Heart left ventricle (tissue), 16 donors: ENCODE measurements around the gene TGM1. TPM values are rescaled to one million over a fixed set of nuclear protein-coding genes. Genes with fewer than 3 reads are reported as not detected.

ENCODE experiments used
- ATAC-seq, 4 donors: fragments of 200-7000 bp; cut with Tn5 transposase; one replicate each; pipeline ENCODE4 v1.9.1; 2020 to 2022; ENCODE audit warnings: moderate library complexity in 4 of 4, mild to moderate bottlenecking in 3 of 4, moderate number of reproducible peaks in 1 of 4
- DNase-seq, 5 donors: peaks; one replicate each; pipeline ENCODE4 v3.0.0-alpha.2; 2020
- H3K27ac ChIP-seq, 12 donors: fragments of 200-600 bp; sonication (generic) in 4 of 12; one replicate each; pipeline versions ENCODE4 v1.5.0 to v1.8.0; 2016 to 2022; ENCODE audit warnings: mild to moderate bottlenecking in 2 of 12
- H3K27me3 ChIP-seq, 9 donors: fragments of 200-600 bp; sonication (generic) in 2 of 9; one replicate each; pipeline versions ENCODE4 v1.5.1 to v1.8.0; 2016 to 2022; ENCODE audit warnings: mild to moderate bottlenecking in 3 of 9
- H3K36me3 ChIP-seq, 9 donors: fragments of 200-600 bp; sonication (generic) in 2 of 9; one replicate each; pipeline versions ENCODE4 v1.5.0 to v1.8.0; 2018 to 2022; ENCODE audit warnings: mild to moderate bottlenecking in 2 of 9
- H3K4me1 ChIP-seq, 12 donors: fragments of 200-600 bp; sonication (generic) in 4 of 12; one replicate each; pipeline versions ENCODE4 v1.5.0 to v1.8.0; 2016 to 2022; ENCODE audit warnings: mild to moderate bottlenecking in 3 of 12
- H3K4me3 ChIP-seq, 12 donors: fragments of 200-600 bp; sonication (generic) in 4 of 12; one replicate each; pipeline versions ENCODE4 v1.5.0 to v1.8.0; 2017 to 2022; ENCODE audit warnings: mild to moderate bottlenecking in 9 of 12, moderate library complexity in 4 of 12
- H3K9me3 ChIP-seq, 12 donors: fragments of 200-600 bp; sonication (generic) in 4 of 12; one replicate each; pipeline versions ENCODE4 v1.5.0 to v1.8.0; 2016 to 2022; ENCODE audit warnings: mild to moderate bottlenecking in 1 of 12
- POLR2A ChIP-seq, 2 donors: fragments of 450-650 bp; IDR thresholded peaks; one replicate each; pipeline ENCODE4 v1.6.1; 2017; ENCODE audit warnings: antibody characterized with exemption in 2 of 2, mild to moderate bottlenecking in 2 of 2, moderate library complexity in 2 of 2
- WGBS, 4 donors: extraction: QIAGEN DNeasy Blood & Tissue Kit in 2 of 4; methylation state at CpG; one replicate each; pipeline versions ENCODE4 v1.1.5 to v1.1.7; 2013 to 2018; 5-methylcytosine and 5-hydroxymethylcytosine counted together
- intact Hi-C, 10 donors: fragments of 100-400 bp; cut with DNase I; formaldehyde crosslinking; loops; one replicate each; pipeline versions ENCODE4 v1.11.1 to v1.14.2; 2022
- polyA plus RNA-seq, 2 donors: library from polyadenylated mRNA; stranded (reverse); fragments of 200-250 nt; gene quantifications; one replicate each; pipeline ENCODE4 v1.2.3, GENCODE V29; 2013
- total RNA-seq, 9 donors: library from RNA; depleted of rRNA in 2 of 9; stranded (reverse); fragments of >200 nt in 2 of 9; fragmentation: NEBNext Ultra II Directional in 3 of 9; extraction: Animal tissue kit (Norgen Biotek cat#: 25700) in 3 of 9; gene quantifications; one replicate each; pipeline versions ENCODE4 v1.1.0 to v1.2.4, GENCODE V29; 2016 to 2023
- TF ChIP-seq, protein P1 (sequence below), 12 donors: fragments of 200-600 bp; sonication (generic) in 4 of 12; IDR thresholded peaks; one replicate each; pipeline versions ENCODE4 v1.5.0 to v1.8.0; 2018 to 2022; ENCODE audit warnings: antibody characterized with exemption in 12 of 12, mild to moderate bottlenecking in 5 of 12
- donor health status: ischemic (EF 13 %, LVEDD 7.1; RV severe dilation, severe dysfunction).
- donor health status: healthy with polysubstance abuse.
- donor health status: DM: no; HTN: yes; CAD: no.
- donor health status: DM: no; HTN: no; CAD: no.
- donor health status: ischemic (EF 25% LVEDD 6.9; RV normal size, moderate dysfunction).
- donor health status: ischemic (EF 25% LVEDD 5.7; RV mildly dilated, moderate dysfunction).
- donor health status: healthy.
- donor health status: DM: yes; HTN: yes; CAD: no.
- donor health status: ischemic (EF 35%, LVEDD 5.7; RV mildly dilated, moderate dysfunction).
- donor health status: nonischemic (EF 11% LVEDD 7.7; RV severe dilation, severe dysfunction).
- donor health status: DM: yes; HTN: yes; CAD: no.
- donor health status: PGD.
- donor health status: ischemic (EF 29% LVEDD 5.4; RV normal size, mild dysfunction).
- donor health status: nonischemic (EF 23%, LVEDD 6.1; RV moderate dilation, normal function).

Gene TGM1
- total and polyA plus RNA-seq, 11 donors, result 0.52 to 38.9 (median 0.98) TPM; not detected in 3

- Histone ChIP-seq H3K36me3 (peaks cover 0 to 56% (median 53%) of the 10 kb centered on the region in 9 donors), H3K4me1 (peaks cover 4 to 61% (median 39%) of the 10 kb centered on the region in 12 donors), H3K27me3 (no peaks in the 10 kb centered on the region), H3K9me3 (no peaks in the 10 kb centered on the region), H3K27ac (peak overlapping the region in 2 of 12 donors; percentile 95 to 98), H3K4me3 (peak overlapping the region in 4 of 12 donors; percentile 70 to 99 (median 86))
- no peak for TF ChIP-seq POLR2A (IDR thresholded peaks at IDR 0.05)
- TF ChIP-seq, protein P1, sequence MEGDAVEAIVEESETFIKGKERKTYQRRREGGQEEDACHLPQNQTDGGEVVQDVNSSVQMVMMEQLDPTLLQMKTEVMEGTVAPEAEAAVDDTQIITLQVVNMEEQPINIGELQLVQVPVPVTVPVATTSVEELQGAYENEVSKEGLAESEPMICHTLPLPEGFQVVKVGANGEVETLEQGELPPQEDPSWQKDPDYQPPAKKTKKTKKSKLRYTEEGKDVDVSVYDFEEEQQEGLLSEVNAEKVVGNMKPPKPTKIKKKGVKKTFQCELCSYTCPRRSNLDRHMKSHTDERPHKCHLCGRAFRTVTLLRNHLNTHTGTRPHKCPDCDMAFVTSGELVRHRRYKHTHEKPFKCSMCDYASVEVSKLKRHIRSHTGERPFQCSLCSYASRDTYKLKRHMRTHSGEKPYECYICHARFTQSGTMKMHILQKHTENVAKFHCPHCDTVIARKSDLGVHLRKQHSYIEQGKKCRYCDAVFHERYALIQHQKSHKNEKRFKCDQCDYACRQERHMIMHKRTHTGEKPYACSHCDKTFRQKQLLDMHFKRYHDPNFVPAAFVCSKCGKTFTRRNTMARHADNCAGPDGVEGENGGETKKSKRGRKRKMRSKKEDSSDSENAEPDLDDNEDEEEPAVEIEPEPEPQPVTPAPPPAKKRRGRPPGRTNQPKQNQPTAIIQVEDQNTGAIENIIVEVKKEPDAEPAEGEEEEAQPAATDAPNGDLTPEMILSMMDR (IDR thresholded peaks at IDR 0.05), result no peak
- ATAC-seq (no peak), DNase-seq (no peak)
- intact Hi-C loops, result loop anchor here in 2 of 10 donors (5.0 kb wide), 2 partner anchors 92 to 203 kb away; partner anchors contain the start of gene EMC9 (in 1 of the 2)
- WGBS, 4 donors, result 86 to 93% (median 91%) methylated on average over 3 of the region's 3 CpGs
Measured at GRCh38 chr14:24234095-24235005, 28.6 kb downstream of the TGM1 start.

DNA sequence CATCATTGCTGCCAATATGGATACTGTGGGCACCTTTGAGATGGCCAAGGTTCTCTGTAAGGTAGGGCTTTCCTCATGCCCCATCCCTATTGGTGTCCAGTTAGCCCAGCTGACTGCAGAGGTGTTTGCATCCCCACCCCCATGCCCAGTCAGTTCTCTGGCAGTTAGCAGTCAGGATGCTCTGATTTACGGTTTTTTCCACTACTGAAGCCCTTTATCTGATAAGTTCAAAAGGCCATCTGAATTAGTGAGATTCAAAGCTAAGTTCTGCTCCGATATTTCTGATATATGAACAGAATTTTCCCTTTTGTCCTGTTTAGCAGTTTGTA lies 29.5 kb downstream of the TGM1 start:
- WGBS, 4 donors, result 67 to 81% (median 68%) methylated on average over 2 of the region's 2 CpGs
- TF ChIP-seq POLR2A (IDR thresholded peaks at IDR 0.05), result no peak

DNA sequence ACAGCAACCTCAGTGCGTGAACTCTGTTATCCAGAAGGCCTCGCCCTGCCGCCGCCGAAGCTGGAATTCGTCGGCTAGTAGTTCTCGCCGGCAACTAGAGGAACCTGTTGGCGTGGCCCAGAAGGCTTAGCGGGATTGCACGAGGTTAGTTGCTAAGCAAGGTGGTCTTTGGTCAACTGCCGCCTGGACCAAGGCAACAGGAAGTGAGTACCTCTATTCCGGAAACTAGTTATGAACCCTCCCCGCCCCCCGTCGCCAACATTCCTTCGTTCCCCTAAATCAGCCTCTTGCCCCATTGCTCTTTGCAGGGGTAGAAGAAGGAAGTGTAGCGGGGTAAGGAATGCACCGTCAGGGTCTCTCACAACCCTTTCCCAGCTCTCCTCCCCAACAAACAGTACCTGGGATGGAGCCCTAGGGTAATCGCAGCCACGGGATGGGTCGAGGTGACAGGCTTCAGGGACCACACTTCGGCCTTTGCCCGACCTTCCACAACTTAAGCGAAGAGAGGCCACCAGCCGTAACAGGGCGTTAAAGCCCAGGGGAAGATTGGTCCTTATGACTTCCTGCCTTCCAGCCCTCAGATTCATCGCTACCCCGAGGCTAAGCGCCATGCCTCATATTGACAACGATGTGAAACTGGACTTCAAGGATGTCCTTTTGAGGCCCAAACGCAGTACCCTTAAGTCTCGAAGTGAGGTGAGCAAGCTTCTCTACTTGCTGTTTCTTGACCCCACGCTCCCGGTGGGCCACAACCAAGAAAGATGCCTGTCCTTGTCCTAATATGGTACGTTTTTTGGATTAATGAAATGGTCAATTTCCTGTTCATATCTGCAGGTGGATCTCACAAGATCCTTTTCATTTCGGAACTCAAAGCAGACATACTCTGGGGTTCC lies 30.1 kb downstream of the TGM1 start, which contains the start of gene GMPR2:
Gene GMPR2, plus strand, starts transcription at position 285 of the 893 bp plus-strand sequence. Its CDS starts 325 bp downstream, at position 610.
- peak in 1 of 5 donors; percentile 79 for DNase-seq
- H3K27ac ChIP-seq, result peak within 1 kb of the TSS; percentile 72 to 98 (median 93)
- peaks cover 0 to 51% (median 39%) of the 10 kb centered on the region in 9 donors for H3K36me3 ChIP-seq
- no peaks in the 10 kb centered on the region for H3K27me3 ChIP-seq
- TF ChIP-seq, protein P1 (IDR thresholded peaks at IDR 0.05), result no peak
- peak in 1 of 2 donors; percentile 6 for TF ChIP-seq POLR2A (IDR thresholded peaks at IDR 0.05)
- peaks cover 0 to 49% (median 31%) of the 10 kb centered on the region in 12 donors for H3K4me1 ChIP-seq
- H3K4me3 ChIP-seq, result peak within 1 kb of the TSS; percentile 55 to 99 (median 88)
- 3 to 5% (median 4%) methylated on average over 35 to 38 of the region's 38 CpGs for WGBS, 4 donors
- peak; percentile 44 to 72 (median 68) for ATAC-seq
- intact Hi-C loops, result loop anchor here in 3 of 10 donors (1.0 to 5.0 kb wide), 4 partner anchors 9 to 204 kb away; partner anchors contain the start of genes EMC9 (in 1 of the 3), TINF2 (in 1 of the 3) and TM9SF1 (in 1 of the 3)
- H3K9me3 ChIP-seq, result no peaks in the 10 kb centered on the region

More for the DNA sequence above, 29.5 kb downstream of the TGM1 start:
- H3K4me1 ChIP-seq, result peaks cover 0 to 55% (median 35%) of the 10 kb centered on the region in 12 donors
- H3K27me3 ChIP-seq, result no peaks in the 10 kb centered on the region
- H3K4me3 ChIP-seq, result peak overlapping the region; percentile 55 to 99 (median 88)
- peak overlapping the region in 9 of 12 donors; percentile 85 to 98 (median 93) for H3K27ac ChIP-seq
- intact Hi-C loops, result loop anchor here in 3 of 10 donors (2.0 to 5.0 kb wide), 3 partner anchors 39 to 204 kb away; partner anchors contain the start of genes EMC9 (in 1 of the 3) and TM9SF1 (in 1 of the 3)
- ATAC-seq, result no peak
- DNase-seq, result no peak
- H3K9me3 ChIP-seq, result no peaks in the 10 kb centered on the region
- peaks cover 0 to 51% (median 44%) of the 10 kb centered on the region in 9 donors for H3K36me3 ChIP-seq

DNA sequence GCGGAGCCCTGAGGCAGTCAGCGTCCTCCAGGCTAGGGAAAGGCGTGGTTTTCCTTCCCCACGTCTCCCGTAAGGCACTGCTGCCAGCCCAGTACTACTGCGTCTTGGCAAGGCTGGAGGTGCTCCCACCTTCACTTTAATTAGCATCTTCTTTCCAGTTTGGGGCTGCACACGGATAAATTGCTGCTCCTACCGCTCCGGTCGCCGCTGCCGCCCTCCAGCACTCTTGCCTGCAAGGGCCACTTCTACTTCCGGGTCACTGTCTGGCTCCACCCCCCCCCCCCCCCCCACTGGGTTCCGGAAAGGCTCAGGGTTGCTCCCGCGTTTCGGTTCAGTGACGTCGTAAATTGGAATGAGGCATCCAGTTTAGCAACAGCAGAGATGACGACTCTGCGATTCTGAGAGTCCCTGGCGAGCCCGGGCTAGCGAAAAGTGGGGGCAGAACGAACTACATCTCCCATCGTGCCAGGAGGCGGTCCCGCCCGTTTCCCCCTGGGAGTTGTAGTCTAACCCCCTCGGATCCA lies 30.8 kb downstream of the TGM1 start, which contains the start of gene NEDD8:
Gene NEDD8, minus strand, starts transcription at position 247 of the 524 bp plus-strand sequence. Its CDS starts 100 bp downstream, at position 147.
- no peaks in the 10 kb centered on the region for H3K27me3 ChIP-seq
- H3K4me1 ChIP-seq, result peaks cover 0 to 53% (median 31%) of the 10 kb centered on the region in 12 donors
- H3K36me3 ChIP-seq, result peaks cover 0 to 51% (median 39%) of the 10 kb centered on the region in 9 donors
- peak in 1 of 2 donors; percentile 63 for TF ChIP-seq POLR2A (IDR thresholded peaks at IDR 0.05)
- TF ChIP-seq, protein P1 (IDR thresholded peaks at IDR 0.05), result no peak
- peak within 1 kb of the TSS; percentile 72 to 98 (median 93) for H3K27ac ChIP-seq
- H3K9me3 ChIP-seq, result no peaks in the 10 kb centered on the region
- ATAC-seq (peak; percentile 89 to 93 (median 90)), DNase-seq (peak; percentile 92 to 95 (median 93))
- WGBS, 4 donors, result 0 to 1% (median 0%) methylated on average over 24 to 30 of the region's 30 CpGs
- intact Hi-C loops, result loop anchor here in 3 of 10 donors (1.0 to 5.0 kb wide), 4 partner anchors 10 to 205 kb away; partner anchors contain the start of genes EMC9 (in 1 of the 3), TINF2 (in 1 of the 3) and TM9SF1 (in 1 of the 3)
- H3K4me3 ChIP-seq, result peak within 1 kb of the TSS; percentile 55 to 99 (median 88)
